Skeletal muscle tissue (tissue), 4 donors: ENCODE data around the gene CDH5. TPM values are rescaled to one million over a fixed set of nuclear protein-coding genes. Genes with fewer than 3 reads are reported as not detected.
"Not testable (repeated sequence)": the region's sequence is repeated elsewhere in the genome, so short reads cannot be mapped to it uniquely, and the experiment has no call there.

ENCODE experiments used
- H3K27ac ChIP-seq: one replicate; pipeline ENCODE4 v1.7.0; 2013; ENCODE audit warnings: mild to moderate bottlenecking, low read depth, low read length, inconsistent platforms
- H3K27me3 ChIP-seq, 3 donors: one replicate each; pipeline ENCODE4 v1.7.0; 2013; ENCODE audit warnings: low read length in 3 of 3; ENCODE audit not compliant: control insufficient read depth in 3 of 3, insufficient read depth in 3 of 3
- H3K36me3 ChIP-seq, 3 donors: one replicate each; pipeline ENCODE4 v1.7.0; 2013; ENCODE audit warnings: low read length in 3 of 3; ENCODE audit not compliant: control insufficient read depth in 3 of 3, insufficient read depth in 3 of 3
- H3K4me1 ChIP-seq, 3 donors: one replicate each; pipeline ENCODE4 v1.7.0; 2013; ENCODE audit warnings: low read length in 3 of 3, mild to moderate bottlenecking in 3 of 3; ENCODE audit not compliant: control insufficient read depth in 3 of 3, insufficient read depth in 3 of 3
- H3K4me3 ChIP-seq, 3 donors: one replicate each; pipeline ENCODE4 v1.7.0; 2013; ENCODE audit warnings: low read length in 3 of 3
- H3K9ac ChIP-seq, 3 donors: one replicate each; pipeline ENCODE4 v1.7.0; 2013; ENCODE audit warnings: low read length in 3 of 3, mild to moderate bottlenecking in 3 of 3, moderate library complexity in 2 of 3, low read depth in 1 of 3
- H3K9me3 ChIP-seq, 3 donors: one replicate each; pipeline ENCODE4 v1.7.0; 2013; ENCODE audit warnings: low read length in 3 of 3; ENCODE audit not compliant: control insufficient read depth in 3 of 3
- total RNA-seq: library from RNA; depleted of rRNA; stranded (reverse); fragments of >200 nt; gene quantifications from one replicate; pipeline ENCODE4 v1.2.3, GENCODE V29; 2014
- donor health status: Osteomylitis.

The CDH5 gene
- 42.8 TPM for total RNA-seq

GRCh38 chr16:66366433-66367299 lies at the start of gene CDH5:
CDH5 (plus strand) TSS chr16:66366691; CDS start chr16:66379338, 12,647 bp downstream.
- Histone ChIP-seq H3K27me3 (peaks cover 9 to 16% (median 13%) of the 10 kb centered on the region in 3 donors), H3K4me1 (peaks cover 25 to 36% (median 35%) of the 10 kb centered on the region in 3 donors), H3K9me3 (no peaks in the 10 kb centered on the region), H3K27ac (peak within 1 kb of the TSS; percentile 80), H3K4me3 (peak within 1 kb of the TSS; percentile 38 to 70 (median 65)), H3K36me3 (peaks cover 0 to 2% (median 0%) of the 10 kb centered on the region in 3 donors), H3K9ac (peak within 1 kb of the TSS; percentile 72 to 80 (median 74))

- Histone ChIP-seq H3K36me3 (no peaks in the 10 kb centered on the region), H3K4me1 (peaks cover 0 to 5% (median 0%) of the 10 kb centered on the region in 3 donors), H3K4me3 (no peak overlapping the region), H3K9ac (no peak overlapping the region), H3K9me3 (no peaks in the 10 kb centered on the region), H3K27me3 (peaks cover 0 to 5% (median 0%) of the 10 kb centered on the region in 3 donors), H3K27ac (no peak overlapping the region)
Measured at GRCh38 chr16:66318505-66318904, 48.0 kb upstream of the CDH5 start.

- H3K9ac ChIP-seq, result no peak overlapping the region
- H3K36me3 ChIP-seq, result no peaks in the 10 kb centered on the region
- no peaks in the 10 kb centered on the region for H3K9me3 ChIP-seq
- H3K27ac ChIP-seq, result no peak overlapping the region
- H3K4me3 ChIP-seq, result no peak overlapping the region
- no peaks in the 10 kb centered on the region for H3K4me1 ChIP-seq
- H3K27me3 ChIP-seq, result peaks cover 0 to 13% (median 8%) of the 10 kb centered on the region in 3 donors
Measured at GRCh38 chr16:66320774-66321173, 45.7 kb upstream of the CDH5 start.

GRCh38 chr16:66322174-66322573 lies 44.3 kb upstream of the CDH5 start:
- H3K4me3 ChIP-seq, result no peak overlapping the region
- peaks cover 0 to 7% (median 2%) of the 10 kb centered on the region in 3 donors for H3K4me1 ChIP-seq
- no peaks in the 10 kb centered on the region for H3K9me3 ChIP-seq
- no peaks in the 10 kb centered on the region for H3K36me3 ChIP-seq
- H3K9ac ChIP-seq, result no peak overlapping the region
- no peak overlapping the region for H3K27ac ChIP-seq
- peaks cover 5 to 22% (median 21%) of the 10 kb centered on the region in 3 donors for H3K27me3 ChIP-seq

GRCh38 chr16:66324815-66325515 lies 41.5 kb upstream of the CDH5 start:
- no peak overlapping the region for H3K27ac ChIP-seq
- H3K36me3 ChIP-seq, result no peaks in the 10 kb centered on the region
- H3K27me3 ChIP-seq, result peaks cover 5 to 29% (median 27%) of the 10 kb centered on the region in 3 donors
- no peak overlapping the region for H3K9ac ChIP-seq
- H3K9me3 ChIP-seq, result no peaks in the 10 kb centered on the region
- H3K4me3 ChIP-seq, result no peak overlapping the region
- H3K4me1 ChIP-seq, result peaks cover 0 to 7% (median 2%) of the 10 kb centered on the region in 3 donors

GRCh38 chr16:66325717-66326376 lies 40.6 kb upstream of the CDH5 start:
- H3K9me3 ChIP-seq, result no peaks in the 10 kb centered on the region
- no peaks in the 10 kb centered on the region for H3K36me3 ChIP-seq
- peaks cover 5 to 29% (median 25%) of the 10 kb centered on the region in 3 donors for H3K27me3 ChIP-seq
- peaks cover 0 to 7% (median 2%) of the 10 kb centered on the region in 3 donors for H3K4me1 ChIP-seq
- H3K27ac ChIP-seq, result no peak overlapping the region
- H3K9ac ChIP-seq, result no peak overlapping the region
- H3K4me3 ChIP-seq, result no peak overlapping the region

GRCh38 chr16:66326991-66327513 lies 39.4 kb upstream of the CDH5 start:
- Histone ChIP-seq H3K4me1 (peaks cover 0 to 7% (median 2%) of the 10 kb centered on the region in 3 donors), H3K9me3 (no peaks in the 10 kb centered on the region), H3K9ac (no peak overlapping the region), H3K36me3 (no peaks in the 10 kb centered on the region), H3K4me3 (no peak overlapping the region), H3K27me3 (peaks cover 5 to 36% (median 23%) of the 10 kb centered on the region in 3 donors), H3K27ac (no peak overlapping the region)

- Histone ChIP-seq H3K27me3 (peaks cover 5 to 42% (median 26%) of the 10 kb centered on the region in 3 donors), H3K9ac (no peak overlapping the region), H3K27ac (no peak overlapping the region), H3K4me1 (peaks cover 0 to 7% (median 2%) of the 10 kb centered on the region in 3 donors), H3K9me3 (no peaks in the 10 kb centered on the region), H3K4me3 (no peak overlapping the region), H3K36me3 (no peaks in the 10 kb centered on the region)
Measured at GRCh38 chr16:66328282-66328681, 38.2 kb upstream of the CDH5 start.

- H3K9ac ChIP-seq, H3K4me1 ChIP-seq, H3K9me3 ChIP-seq, H3K36me3 ChIP-seq, H3K27ac ChIP-seq, H3K4me3 ChIP-seq: not testable (repeated sequence)
- peaks cover 3 to 35% (median 23%) of the 10 kb centered on the region in 3 donors for H3K27me3 ChIP-seq
Measured at GRCh38 chr16:66331464-66331863, 35.0 kb upstream of the CDH5 start.
